H1 (cell line): ENCODE results near the gene WDR35.

Source experiments
- ASH2L ChIP-seq: fragments of 200-600, 300-600 bp; sonication (generic); IDR thresholded peaks from one replicate; pipeline ENCODE4 v1.7.1; 2017; ENCODE audit warnings: low read length
- CTCF ChIP-seq, 3 experiments: IDR thresholded peaks; 1 replicate in 2 of 3; 2 replicates in 1 of 3; pipeline versions ENCODE4 v1.5.1 to v1.6.1; 2011; ENCODE audit warnings: low read length in 3 of 3, mild to moderate bottlenecking in 3 of 3, inconsistent platforms in 2 of 3, low read depth in 1 of 3, moderate library complexity in 1 of 3; ENCODE audit not compliant: insufficient read depth in 1 of 3; ENCODE audit errors: control extremely low read depth in 1 of 3
- JUND ChIP-seq: IDR thresholded peaks from 2 replicates; pipeline ENCODE4 v1.6.1; 2011; ENCODE audit warnings: mild to moderate bottlenecking, improper control_type of control experiment, low read length
- POLR2A ChIP-seq, 2 experiments: IDR thresholded peaks; 1 replicate in 1 of 2; 2 replicates in 1 of 2; pipeline ENCODE4 v1.6.1; 2011; ENCODE audit warnings: low read depth in 2 of 2, low read length in 2 of 2, mild to moderate bottlenecking in 2 of 2; ENCODE audit errors: control extremely low read depth in 1 of 2
- RNF2 ChIP-seq: fragments of 200-900, 300-1000 bp; sonication (generic); IDR thresholded peaks from 2 replicates; pipeline ENCODE4 v1.7.1; 2016; ENCODE audit warnings: borderline replicate concordance, low read depth, mild to moderate bottlenecking, antibody characterized with exemption, low read length; ENCODE audit not compliant: poor library complexity, severe bottlenecking; ENCODE audit errors: missing control alignments

- no peak for TF ChIP-seq ASH2L
- no peak for TF ChIP-seq CTCF (IDR thresholded peaks at IDR 0.05; ENCODE audit: control extremely low read depth in 1 of 3, insufficient read depth in 1 of 3, low read depth in 1 of 3, low read length in 3 of 3)
- TF ChIP-seq JUND, result no peak
- TF ChIP-seq RNF2, result no peak
- TF ChIP-seq POLR2A (IDR thresholded peaks at IDR 0.05; ENCODE audit: control extremely low read depth in 1 of 2, low read depth in 2 of 2, low read length in 2 of 2), result no peak
Observed at GRCh38 chr2:19895535-19895934, 94.4 kb downstream of the WDR35 start.
